ENCODE results near the gene DENND2A.
"Not testable (repeated sequence)": the region's sequence is repeated elsewhere in the genome, so short reads cannot be mapped to it uniquely, and the experiment has no call there.

The DENND2A gene

GRCh38 chr7:140564643-140565042, 76.0 kb downstream of the DENND2A start:
- Histone ChIP-seq H3K9me3 (ENCODE audit: control insufficient read depth, low read length) (no peaks in the 10 kb centered on the region), H2AFZ (no peak overlapping the region), H3K27ac (no peak overlapping the region), H3K4me3 (ENCODE audit: low read depth, low read length) (no peak overlapping the region), H3K9ac (no peak overlapping the region), H3K4me1 (no peaks in the 10 kb centered on the region), H3K4me2 (ENCODE audit: low read length) (no peak overlapping the region), H3K36me3 (ENCODE audit: control insufficient read depth, insufficient read depth, low read length) (no peaks in the 10 kb centered on the region), H3K27me3 (ENCODE audit: control insufficient read depth, insufficient read depth, low read length) (no peaks in the 10 kb centered on the region), H3K79me2 (no peaks in the 10 kb centered on the region)
- TF ChIP-seq CTCF (IDR thresholded peaks at IDR 0.05), result no peak

- H3K36me3 ChIP-seq (ENCODE audit: control insufficient read depth, insufficient read depth, low read length), result no peaks in the 10 kb centered on the region
Measured at GRCh38 chr7:140562926-140563481, 77.6 kb downstream of the DENND2A start.

GRCh38 chr7:140559410-140559809, 81.2 kb downstream of the DENND2A start:
- no peaks in the 10 kb centered on the region for H3K27me3 ChIP-seq (ENCODE audit: control insufficient read depth, insufficient read depth, low read length)
- no peaks in the 10 kb centered on the region for H3K79me2 ChIP-seq
- H2AFZ ChIP-seq, result no peak overlapping the region
- no peak overlapping the region for H3K9ac ChIP-seq
- H3K4me3 ChIP-seq (ENCODE audit: low read depth, low read length), result no peak overlapping the region
- no peak for TF ChIP-seq CTCF (IDR thresholded peaks at IDR 0.05)
- no peaks in the 10 kb centered on the region for H3K36me3 ChIP-seq (ENCODE audit: control insufficient read depth, insufficient read depth, low read length)
- no peak overlapping the region for H3K27ac ChIP-seq
- H3K9me3 ChIP-seq (ENCODE audit: control insufficient read depth, low read length), result no peaks in the 10 kb centered on the region
- no peaks in the 10 kb centered on the region for H3K4me1 ChIP-seq
- H3K4me2 ChIP-seq (ENCODE audit: low read length), result no peak overlapping the region

More at GRCh38 chr7:140562926-140563481, 77.6 kb downstream of the DENND2A start:
- TF ChIP-seq CTCF (IDR thresholded peaks at IDR 0.05), result no peak
- H3K4me3 ChIP-seq (ENCODE audit: low read depth, low read length), result no peak overlapping the region
- no peak overlapping the region for H3K4me2 ChIP-seq (ENCODE audit: low read length)
- H3K4me1 ChIP-seq, result no peaks in the 10 kb centered on the region
- no peaks in the 10 kb centered on the region for H3K79me2 ChIP-seq
- H3K9me3 ChIP-seq (ENCODE audit: control insufficient read depth, low read length), result no peaks in the 10 kb centered on the region
- H2AFZ ChIP-seq, result no peak overlapping the region
- H3K9ac ChIP-seq, result no peak overlapping the region
- no peaks in the 10 kb centered on the region for H3K27me3 ChIP-seq (ENCODE audit: control insufficient read depth, insufficient read depth, low read length)
- H3K27ac ChIP-seq, result no peak overlapping the region

- H3K36me3 ChIP-seq (ENCODE audit: control insufficient read depth, insufficient read depth, low read length), result no peaks in the 10 kb centered on the region
- H3K27me3 ChIP-seq (ENCODE audit: control insufficient read depth, insufficient read depth, low read length), result no peaks in the 10 kb centered on the region
- H3K4me2 ChIP-seq (ENCODE audit: low read length), result no peak overlapping the region
- no peak overlapping the region for H3K27ac ChIP-seq
- no peak for TF ChIP-seq CTCF (IDR thresholded peaks at IDR 0.05)
- no peaks in the 10 kb centered on the region for H3K79me2 ChIP-seq
- no peak overlapping the region for H2AFZ ChIP-seq
- no peak overlapping the region for H3K4me3 ChIP-seq (ENCODE audit: low read depth, low read length)
- H3K4me1 ChIP-seq, result no peaks in the 10 kb centered on the region
- no peak overlapping the region for H3K9ac ChIP-seq
- H3K9me3 ChIP-seq (ENCODE audit: control insufficient read depth, low read length), result no peaks in the 10 kb centered on the region
Measured at GRCh38 chr7:140557809-140558518, 82.6 kb downstream of the DENND2A start.

GRCh38 chr7:140557069-140557468, 83.5 kb downstream of the DENND2A start:
- Histone ChIP-seq H3K4me2 (ENCODE audit: low read length) (no peak overlapping the region), H3K4me1 (no peaks in the 10 kb centered on the region), H2AFZ (no peak overlapping the region), H3K9me3 (ENCODE audit: control insufficient read depth, low read length) (no peaks in the 10 kb centered on the region), H3K36me3 (ENCODE audit: control insufficient read depth, insufficient read depth, low read length) (no peaks in the 10 kb centered on the region), H3K27me3 (ENCODE audit: control insufficient read depth, insufficient read depth, low read length) (no peaks in the 10 kb centered on the region), H3K27ac (no peak overlapping the region), H3K79me2 (no peaks in the 10 kb centered on the region), H3K9ac (no peak overlapping the region), H3K4me3 (ENCODE audit: low read depth, low read length) (no peak overlapping the region)
- no peak for TF ChIP-seq CTCF (IDR thresholded peaks at IDR 0.05)

GRCh38 chr7:140553236-140553635, 87.4 kb downstream of the DENND2A start:
- H3K36me3 ChIP-seq (ENCODE audit: control insufficient read depth, insufficient read depth, low read length); H3K9ac ChIP-seq; H3K27ac ChIP-seq; H2AFZ ChIP-seq; H3K27me3 ChIP-seq (ENCODE audit: control insufficient read depth, insufficient read depth, low read length); H3K4me1 ChIP-seq; H3K79me2 ChIP-seq; H3K4me3 ChIP-seq (ENCODE audit: low read depth, low read length); H3K9me3 ChIP-seq (ENCODE audit: control insufficient read depth, low read length); H3K4me2 ChIP-seq (ENCODE audit: low read length): not testable (repeated sequence)

All from parathyroid adenoma (tissue), 2 donors.